CD4-positive, CD25-positive, alpha-beta regulatory T cell (primary cell): ENCODE results near the gene EHHADH. TPM values are rescaled to one million over a fixed set of nuclear protein-coding genes. Genes with fewer than 3 reads are reported as not detected.
"Not testable (repeated sequence)": the region's sequence is repeated elsewhere in the genome, so short reads cannot be mapped to it uniquely, and the experiment has no call there.

Source experiments
- ATAC-seq, 2 donors: fragments of 150-1000 bp; cut with Tn5 transposase; one replicate each; pipeline ENCODE4 v1.10.0; 2021; ENCODE audit warnings: low read depth in 2 of 2, moderate number of reproducible peaks in 2 of 2, moderate library complexity in 1 of 2
- DNase-seq, 3 donors: peaks; one replicate each; pipeline versions ENCODE4 v3.0.0 to v3.0.0-alpha.2; 2012 to 2022; ENCODE audit warnings: mixed read lengths in 1 of 3
- H3K27ac ChIP-seq: one replicate; pipeline ENCODE4 v1.7.0; 2013; ENCODE audit warnings: mild to moderate bottlenecking, low read length; ENCODE audit not compliant: insufficient read depth, poor library complexity, severe bottlenecking
- H3K27me3 ChIP-seq: one replicate; pipeline ENCODE4 v1.7.0; 2013; ENCODE audit warnings: low read length; ENCODE audit not compliant: control insufficient read depth, insufficient read depth
- H3K36me3 ChIP-seq: one replicate; pipeline ENCODE4 v1.7.0; 2013; ENCODE audit warnings: mild to moderate bottlenecking, low read length, moderate library complexity; ENCODE audit not compliant: control insufficient read depth, insufficient read depth
- H3K4me1 ChIP-seq: 2 replicates; pipeline ENCODE4 v1.7.0; 2013; ENCODE audit warnings: mild to moderate bottlenecking, low read length; ENCODE audit not compliant: insufficient read depth, control insufficient read depth, poor library complexity, severe bottlenecking
- H3K4me3 ChIP-seq: one replicate; pipeline ENCODE4 v1.7.0; 2013; ENCODE audit warnings: low read depth, mild to moderate bottlenecking, low read length, moderate library complexity
- H3K9me3 ChIP-seq, 2 experiments: 1 replicate in 1 of 2; 2 replicates in 1 of 2; pipeline ENCODE4 v1.7.0; 2013; ENCODE audit warnings: low read length in 2 of 2, mild to moderate bottlenecking in 1 of 2, moderate library complexity in 1 of 2; ENCODE audit not compliant: control insufficient read depth in 2 of 2
- H3K27ac Mint-ChIP-seq, 3 donors: one replicate each; pipeline ENCODE4 v1.8.0; 2020 to 2022; ENCODE audit warnings: mild to moderate bottlenecking in 3 of 3, mixed read lengths in 3 of 3, moderate library complexity in 2 of 3
- H3K27me3 Mint-ChIP-seq: one replicate; pipeline ENCODE4 v1.8.0; 2022; ENCODE audit warnings: mild to moderate bottlenecking, mixed read lengths
- H3K36me3 Mint-ChIP-seq: one replicate; pipeline ENCODE4 v1.8.0; 2020; ENCODE audit warnings: mixed read lengths
- H3K4me1 Mint-ChIP-seq, 4 donors: one replicate each; pipeline ENCODE4 v1.8.0; 2020 to 2022; ENCODE audit warnings: mixed read lengths in 4 of 4, mild to moderate bottlenecking in 1 of 4
- H3K4me3 Mint-ChIP-seq, 4 donors: one replicate each; pipeline ENCODE4 v1.8.0; 2020 to 2022; ENCODE audit warnings: mild to moderate bottlenecking in 4 of 4, mixed read lengths in 4 of 4, moderate library complexity in 3 of 4
- H3K9me3 Mint-ChIP-seq, 7 donors: one replicate each; pipeline ENCODE4 v1.8.0; 2020 to 2022; ENCODE audit warnings: mixed read lengths in 7 of 7, mild to moderate bottlenecking in 3 of 7, moderate library complexity in 2 of 7
- polyA plus RNA-seq, 4 donors: library from polyadenylated mRNA; unstranded; fragments of 300-500 nt; fragmentation: Illumina TruSeq; gene quantifications; one replicate each; pipeline ENCODE4 v1.2.3, GENCODE V29; 2021
- total RNA-seq: library from RNA; stranded (reverse); gene quantifications from one replicate; pipeline ENCODE4 v1.2.3, GENCODE V29; 2022

Gene EHHADH
- total and polyA plus RNA-seq, 5 donors from 2014 or later = 0.30 to 0.86 (median 0.52) TPM

DNA sequence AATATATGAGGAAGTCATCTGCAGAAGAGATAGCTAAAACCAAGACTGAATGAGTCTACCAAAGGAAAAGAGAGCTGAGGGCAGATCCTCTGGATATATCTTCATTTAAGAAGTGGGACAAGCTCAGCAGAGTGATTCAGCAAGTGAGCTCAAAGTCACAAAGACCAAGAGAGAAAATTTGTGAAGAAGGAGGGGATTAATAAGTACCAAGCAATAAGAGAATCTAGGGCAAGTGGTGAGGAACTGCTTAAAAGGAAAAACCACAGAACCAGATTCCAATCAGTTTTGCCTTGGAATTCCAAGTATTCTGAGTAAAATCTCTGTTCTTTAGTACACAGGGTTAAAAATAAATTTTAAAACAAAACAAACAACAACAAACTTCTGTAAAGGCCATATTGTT lies 3.6 kb downstream of the EHHADH start:
- Histone ChIP-seq H3K27me3 (peaks cover 9% of the 10 kb centered on the region), H3K4me1 (no peaks in the 10 kb centered on the region), H3K36me3 (no peaks in the 10 kb centered on the region), H3K9me3 (peaks cover 0 to 5% of the 10 kb centered on the region in 2 experiments), H3K27ac (no peak overlapping the region), H3K4me3 (no peak overlapping the region)
- H3K4me3 Mint-ChIP-seq = no peak overlapping the region
- H3K27me3 Mint-ChIP-seq = peaks cover 30% of the 10 kb centered on the region
- H3K27ac Mint-ChIP-seq = no peak overlapping the region
- no peak for ATAC-seq
- peaks cover 0 to 11% (median 2%) of the 10 kb centered on the region in 7 donors for H3K9me3 Mint-ChIP-seq
- DNase-seq = no peak
- H3K36me3 Mint-ChIP-seq = peaks cover 3% of the 10 kb centered on the region
- peaks cover 0 to 7% (median 2%) of the 10 kb centered on the region in 4 donors for H3K4me1 Mint-ChIP-seq

DNA sequence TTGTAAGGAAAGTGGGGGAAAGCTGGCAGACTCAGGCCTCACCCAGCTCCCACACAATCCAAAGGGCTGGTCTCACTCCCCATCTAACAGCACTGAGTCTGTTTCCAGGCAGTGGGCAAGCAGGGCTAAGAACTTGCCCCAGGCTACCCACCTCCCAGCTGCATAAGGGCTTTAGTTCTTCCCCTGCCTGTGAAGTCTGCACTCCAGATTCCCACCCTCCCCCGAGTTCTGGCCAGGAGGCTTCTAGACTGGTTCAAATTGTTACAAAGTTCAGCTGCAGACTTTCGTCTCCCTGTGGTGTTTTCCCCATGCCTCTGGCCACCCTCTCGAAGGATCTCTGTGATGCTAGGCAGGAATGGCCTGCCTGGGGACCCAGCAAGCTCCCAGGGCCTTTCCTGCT lies 11.2 kb downstream of the EHHADH start:
- H3K36me3 Mint-ChIP-seq = no peaks in the 10 kb centered on the region
- ATAC-seq (no peak), DNase-seq (no peak)
- no peak overlapping the region for H3K27ac Mint-ChIP-seq
- peaks cover 11% of the 10 kb centered on the region for H3K27me3 Mint-ChIP-seq
- Histone ChIP-seq H3K36me3 (no peaks in the 10 kb centered on the region), H3K9me3 (peaks cover 0 to 5% of the 10 kb centered on the region in 2 experiments), H3K4me1 (no peaks in the 10 kb centered on the region), H3K27me3 (no peaks in the 10 kb centered on the region), H3K27ac (no peak overlapping the region), H3K4me3 (no peak overlapping the region)
- H3K4me1 Mint-ChIP-seq = no peaks in the 10 kb centered on the region
- H3K4me3 Mint-ChIP-seq = no peak overlapping the region
- peaks cover 0 to 30% (median 10%) of the 10 kb centered on the region in 7 donors for H3K9me3 Mint-ChIP-seq

DNA sequence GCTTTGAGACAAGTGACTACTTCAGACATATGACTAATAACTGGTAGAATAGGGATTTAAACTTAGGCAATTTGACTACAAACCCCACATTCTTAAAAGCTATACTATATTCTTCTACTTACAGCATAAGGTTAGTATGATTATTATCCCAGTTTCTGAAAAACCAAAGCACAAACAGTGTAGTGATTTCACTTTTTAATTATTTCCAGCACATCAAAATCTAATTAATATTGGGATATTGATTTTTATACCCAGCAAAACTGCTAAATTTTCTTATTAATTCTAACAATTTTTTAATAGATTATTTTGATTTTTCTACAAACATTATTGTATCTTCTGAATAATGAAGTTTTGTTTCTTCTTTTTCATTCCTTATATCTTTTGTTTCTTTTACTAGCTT lies 16.9 kb downstream of the EHHADH start:
- Histone ChIP-seq H3K36me3 (no peaks in the 10 kb centered on the region), H3K4me3 (no peak overlapping the region), H3K9me3 (peaks cover 10 to 17% of the 10 kb centered on the region in 2 experiments), H3K4me1 (no peaks in the 10 kb centered on the region), H3K27me3 (no peaks in the 10 kb centered on the region), H3K27ac (no peak overlapping the region)
- ATAC-seq (no peak), DNase-seq (no peak)
- Mint-ChIP-seq H3K27ac (no peak overlapping the region), H3K27me3 (peaks cover 5% of the 10 kb centered on the region), H3K36me3 (no peaks in the 10 kb centered on the region), H3K4me1 (no peaks in the 10 kb centered on the region), H3K9me3 (peaks cover 0 to 41% (median 9%) of the 10 kb centered on the region in 7 donors), H3K4me3 (no peak overlapping the region)

- Histone ChIP-seq H3K27ac (no peak overlapping the region), H3K4me1 (no peaks in the 10 kb centered on the region), H3K9me3 (peaks cover 10 to 15% of the 10 kb centered on the region in 2 experiments), H3K36me3 (no peaks in the 10 kb centered on the region), H3K4me3 (no peak overlapping the region), H3K27me3 (no peaks in the 10 kb centered on the region)
- Mint-ChIP-seq H3K27ac (no peak overlapping the region), H3K4me3 (no peak overlapping the region), H3K9me3 (peaks cover 0 to 16% (median 5%) of the 10 kb centered on the region in 7 donors), H3K36me3 (no peaks in the 10 kb centered on the region), H3K4me1 (no peaks in the 10 kb centered on the region), H3K27me3 (no peaks in the 10 kb centered on the region)
- no peak for DNase-seq
- ATAC-seq = no peak
Observed at GRCh38 chr3:185233328-185233727, 20.5 kb downstream of the EHHADH start.

GRCh38 chr3:185226526-185226925 lies 27.3 kb downstream of the EHHADH start:
- not testable (repeated sequence) for H3K27ac ChIP-seq, H3K36me3 Mint-ChIP-seq, H3K9me3 Mint-ChIP-seq, H3K36me3 ChIP-seq, H3K9me3 ChIP-seq, H3K4me3 Mint-ChIP-seq, H3K27ac Mint-ChIP-seq, ATAC-seq, H3K4me1 Mint-ChIP-seq, DNase-seq, H3K4me3 ChIP-seq, H3K27me3 Mint-ChIP-seq, H3K4me1 ChIP-seq, H3K27me3 ChIP-seq

GRCh38 chr3:185225523-185225922 lies 28.3 kb downstream of the EHHADH start:
- H3K27ac Mint-ChIP-seq = no peak overlapping the region
- no peaks in the 10 kb centered on the region for H3K27me3 Mint-ChIP-seq
- H3K9me3 ChIP-seq = no peaks in the 10 kb centered on the region
- H3K36me3 Mint-ChIP-seq = no peaks in the 10 kb centered on the region
- no peaks in the 10 kb centered on the region for H3K4me1 ChIP-seq
- no peaks in the 10 kb centered on the region for H3K27me3 ChIP-seq
- DNase-seq = no peak
- peaks cover 0 to 3% (median 0%) of the 10 kb centered on the region in 7 donors for H3K9me3 Mint-ChIP-seq
- no peak overlapping the region for H3K4me3 ChIP-seq
- no peaks in the 10 kb centered on the region for H3K36me3 ChIP-seq
- ATAC-seq = no peak
- H3K4me3 Mint-ChIP-seq = no peak overlapping the region
- no peak overlapping the region for H3K27ac ChIP-seq
- H3K4me1 Mint-ChIP-seq = no peaks in the 10 kb centered on the region

- Histone ChIP-seq H3K9me3 (no peaks in the 10 kb centered on the region), H3K4me1 (no peaks in the 10 kb centered on the region), H3K36me3 (no peaks in the 10 kb centered on the region), H3K27me3 (no peaks in the 10 kb centered on the region), H3K27ac (no peak overlapping the region), H3K4me3 (no peak overlapping the region)
- Mint-ChIP-seq H3K4me3 (no peak overlapping the region), H3K27me3 (no peaks in the 10 kb centered on the region), H3K9me3 (peaks cover 0 to 3% (median 0%) of the 10 kb centered on the region in 7 donors), H3K36me3 (no peaks in the 10 kb centered on the region), H3K4me1 (no peaks in the 10 kb centered on the region), H3K27ac (no peak overlapping the region)
- DNase-seq (no peak), ATAC-seq (no peak)
Observed at GRCh38 chr3:185225080-185225479, 28.8 kb downstream of the EHHADH start.

DNA sequence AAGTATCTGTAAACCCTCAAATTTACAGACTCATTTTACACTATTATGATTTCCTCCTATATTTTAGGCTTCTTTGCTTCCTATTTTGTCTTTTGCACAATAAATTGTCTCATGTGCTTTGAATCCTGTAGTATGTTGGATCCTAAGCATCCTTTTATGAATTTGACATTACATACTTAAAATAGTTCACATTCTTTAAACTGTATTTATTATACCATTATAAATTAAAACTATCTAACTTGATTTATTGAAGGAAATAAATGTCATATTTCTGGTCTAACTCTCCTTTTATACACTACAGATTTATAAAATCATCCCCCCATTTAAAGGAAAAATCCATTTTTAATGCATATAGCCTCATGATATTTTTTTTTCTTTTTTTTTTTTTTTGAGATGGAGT lies 32.6 kb downstream of the EHHADH start:
- ATAC-seq = no peak
- Mint-ChIP-seq H3K4me3 (no peak overlapping the region), H3K4me1 (peaks cover 0 to 5% (median 0%) of the 10 kb centered on the region in 4 donors), H3K27ac (no peak overlapping the region), H3K9me3 (peaks cover 0 to 1% (median 0%) of the 10 kb centered on the region in 7 donors), H3K36me3 (no peaks in the 10 kb centered on the region), H3K27me3 (peaks cover 4% of the 10 kb centered on the region)
- no peak overlapping the region for H3K4me3 ChIP-seq
- no peaks in the 10 kb centered on the region for H3K27me3 ChIP-seq
- no peaks in the 10 kb centered on the region for H3K9me3 ChIP-seq
- no peaks in the 10 kb centered on the region for H3K36me3 ChIP-seq
- H3K4me1 ChIP-seq = no peaks in the 10 kb centered on the region
- DNase-seq = no peak
- no peak overlapping the region for H3K27ac ChIP-seq
